Stimulated activated CD4-positive, alpha-beta T cell treated with anti-CD3 and anti-CD28 coated beads, Interleukin-4, amount 100 ng/mL, for 24 hours (primary cell): ENCODE results near the gene VEPH1.

Experiments
- DNase-seq: peaks from one replicate; pipeline ENCODE4 v3.0.0-alpha.2; 2020

Gene VEPH1

GRCh38 chr3:157297328-157297915, 205.8 kb downstream of the VEPH1 start:
- no peak for DNase-seq

- DNase-seq = no peak
These were observed 208.3 kb downstream of the VEPH1 start for GRCh38 chr3:157294953-157295352.

- no peak for DNase-seq
These were observed 208.7 kb downstream of the VEPH1 start for GRCh38 chr3:157294491-157294890.

- no peak for DNase-seq
These were observed 212.4 kb downstream of the VEPH1 start for GRCh38 chr3:157290766-157291165.

GRCh38 chr3:157285966-157286365, 217.2 kb downstream of the VEPH1 start:
- no peak for DNase-seq

- DNase-seq = no peak
These were observed 218.1 kb downstream of the VEPH1 start for GRCh38 chr3:157285141-157285540.

- no peak for DNase-seq
These were observed 218.5 kb downstream of the VEPH1 start for GRCh38 chr3:157284688-157285087.

- no peak for DNase-seq
These were observed 220.7 kb downstream of the VEPH1 start for GRCh38 chr3:157282261-157283191.

GRCh38 chr3:157280786-157281185, 222.4 kb downstream of the VEPH1 start:
- no peak for DNase-seq

GRCh38 chr3:157280354-157280753, 222.9 kb downstream of the VEPH1 start:
- no peak for DNase-seq

- no peak for DNase-seq
These were observed 224.0 kb downstream of the VEPH1 start for GRCh38 chr3:157279237-157279636.

GRCh38 chr3:157276801-157277200, 226.4 kb downstream of the VEPH1 start:
- no peak for DNase-seq

GRCh38 chr3:157275832-157276231, 227.4 kb downstream of the VEPH1 start:
- DNase-seq = no peak

- no peak for DNase-seq
These were observed 228.5 kb downstream of the VEPH1 start for GRCh38 chr3:157274644-157275137.

- no peak for DNase-seq
These were observed 231.8 kb downstream of the VEPH1 start for GRCh38 chr3:157271283-157271882.

- DNase-seq = no peak
These were observed 235.2 kb downstream of the VEPH1 start for GRCh38 chr3:157268026-157268425.

- no peak for DNase-seq
These were observed 237.3 kb downstream of the VEPH1 start for GRCh38 chr3:157265931-157266330.

- DNase-seq = no peak
These were observed 240.2 kb downstream of the VEPH1 start for GRCh38 chr3:157263027-157263426.

GRCh38 chr3:157261000-157261399, 242.2 kb downstream of the VEPH1 start:
- DNase-seq = no peak

GRCh38 chr3:157259825-157260224, 243.4 kb downstream of the VEPH1 start:
- no peak for DNase-seq

- DNase-seq = no peak
These were observed 246.1 kb downstream of the VEPH1 start for GRCh38 chr3:157257101-157257500.

- DNase-seq = no peak
These were observed 247.4 kb downstream of the VEPH1 start for GRCh38 chr3:157255797-157256196.

GRCh38 chr3:157251685-157252084, 251.5 kb downstream of the VEPH1 start:
- no peak for DNase-seq

- no peak for DNase-seq
These were observed 253.6 kb downstream of the VEPH1 start for GRCh38 chr3:157249606-157250005.
